Tibial nerve (tissue), 4 donors: ENCODE data around the gene PRKAG1. TPM values are rescaled to one million over a fixed set of nuclear protein-coding genes. Genes with fewer than 3 reads are reported as not detected.

Experiments
- DNase-seq, 2 donors: peaks; one replicate each; pipeline ENCODE4 v3.0.0-alpha.2; 2019; ENCODE audit warnings: low spot score in 2 of 2
- H3K27ac ChIP-seq, 4 donors: fragments of 200-600 bp; sonication (generic) in 3 of 4; one replicate each; pipeline ENCODE4 v1.5.1; 2017 to 2019; ENCODE audit warnings: mild to moderate bottlenecking in 1 of 4
- H3K27me3 ChIP-seq, 2 donors: fragments of 200-600 bp; sonication (generic) in 1 of 2; one replicate each; pipeline versions ENCODE4 v1.5.1 to v1.6.0; 2017 to 2019
- H3K36me3 ChIP-seq, 3 donors: fragments of 200-600 bp; sonication (generic); one replicate each; pipeline ENCODE4 v1.5.1; 2018 to 2019
- H3K4me1 ChIP-seq, 4 donors: fragments of 200-600 bp; sonication (generic) in 3 of 4; one replicate each; pipeline ENCODE4 v1.5.1; 2017 to 2019
- H3K4me3 ChIP-seq, 4 donors: fragments of 200-600 bp; sonication (generic) in 3 of 4; one replicate each; pipeline ENCODE4 v1.5.1; 2017 to 2019; ENCODE audit warnings: mild to moderate bottlenecking in 1 of 4, moderate library complexity in 1 of 4
- H3K9me3 ChIP-seq, 4 donors: fragments of 200-600 bp; sonication (generic) in 3 of 4; one replicate each; pipeline ENCODE4 v1.5.1; 2017 to 2019
- CTCF ChIP-seq, 5 experiments: fragments of 200-600 bp in 3 of 5; fragments of 450-650 bp in 2 of 5; sonication (generic) in 3 of 5; IDR thresholded peaks; one replicate each; pipeline ENCODE4 v1.5.1; 2016 to 2019; ENCODE audit warnings: antibody characterized with exemption in 5 of 5, mild to moderate bottlenecking in 3 of 5, moderate library complexity in 2 of 5
- EP300 ChIP-seq, 2 donors: sonication (generic); formaldehyde crosslinking; IDR thresholded peaks; one replicate each; pipeline ENCODE4 v1.6.1; 2017; ENCODE audit warnings: antibody characterized with exemption in 2 of 2, mild to moderate bottlenecking in 1 of 2
- POLR2A ChIP-seq, 2 donors: fragments of 450-650 bp; IDR thresholded peaks; one replicate each; pipeline ENCODE4 v1.6.1; 2017; ENCODE audit warnings: antibody characterized with exemption in 2 of 2, mild to moderate bottlenecking in 2 of 2, moderate library complexity in 2 of 2
- WGBS, 2 donors: methylation state at CpG; one replicate each; pipeline ENCODE4 v1.1.5; 2018; 5-methylcytosine and 5-hydroxymethylcytosine counted together
- total RNA-seq, 4 donors: library from RNA; depleted of rRNA; stranded (reverse); fragments of >200 nt; gene quantifications; one replicate each; pipeline ENCODE4 v1.1.0, GENCODE V29; 2016

PRKAG1 gene
- total RNA-seq, 4 donors from 2014 or later: 40.6 to 60.7 (median 46.1) TPM

GRCh38 chr12:48973941-48974673 lies 44.5 kb downstream of the PRKAG1 start:
- H3K4me1 ChIP-seq: peaks cover 0 to 69% (median 31%) of the 10 kb centered on the region in 4 donors
- no peaks in the 10 kb centered on the region for H3K9me3 ChIP-seq
- peak overlapping the region in 1 of 4 donors; percentile 56 for H3K27ac ChIP-seq
- H3K36me3 ChIP-seq: no peaks in the 10 kb centered on the region
- WGBS, 2 donors: 25 to 33% methylated on average over 18 to 19 of the region's 19 CpGs
- no peak overlapping the region for H3K4me3 ChIP-seq
- TF ChIP-seq CTCF (IDR thresholded peaks at IDR 0.05) (peak; percentile 43 to 63 (median 47)), EP300 (IDR thresholded peaks at IDR 0.05) (no peak)
- peak; percentile 68 to 74 for DNase-seq
- peaks cover 2 to 97% of the 10 kb centered on the region in 2 donors for H3K27me3 ChIP-seq

- peak; percentile 64 to 75 for DNase-seq
Measured at GRCh38 chr12:48973531-48973930, 45.0 kb downstream of the PRKAG1 start.

GRCh38 chr12:48972952-48973483 lies 45.6 kb downstream of the PRKAG1 start:
- Histone ChIP-seq H3K4me1 (peaks cover 0 to 60% (median 20%) of the 10 kb centered on the region in 4 donors), H3K27ac (peak overlapping the region in 1 of 4 donors; percentile 56), H3K9me3 (no peaks in the 10 kb centered on the region), H3K4me3 (no peak overlapping the region), H3K36me3 (no peaks in the 10 kb centered on the region), H3K27me3 (peaks cover under 1 to 89% of the 10 kb centered on the region in 2 donors)
- WGBS, 2 donors: 46 to 64% methylated on average over 3 of the region's 3 CpGs
- TF ChIP-seq POLR2A (IDR thresholded peaks at IDR 0.05) (no peak), CTCF (IDR thresholded peaks at IDR 0.05) (no peak), EP300 (IDR thresholded peaks at IDR 0.05) (no peak)
- peak in 1 of 2 donors; percentile 77 for DNase-seq

More at GRCh38 chr12:48973531-48973930, 45.0 kb downstream of the PRKAG1 start:
- H3K27me3 ChIP-seq: peaks cover 2 to 94% of the 10 kb centered on the region in 2 donors
- no peaks in the 10 kb centered on the region for H3K9me3 ChIP-seq
- peaks cover 0 to 65% (median 25%) of the 10 kb centered on the region in 4 donors for H3K4me1 ChIP-seq
- H3K36me3 ChIP-seq: no peaks in the 10 kb centered on the region
- TF ChIP-seq EP300 (IDR thresholded peaks at IDR 0.05) (peak in 1 of 2 donors; percentile 29), CTCF (IDR thresholded peaks at IDR 0.05) (no peak)
- H3K27ac ChIP-seq: peak overlapping the region in 1 of 4 donors; percentile 56
- 5 to 9% methylated on average over 11 to 12 of the region's 12 CpGs for WGBS, 2 donors
- no peak overlapping the region for H3K4me3 ChIP-seq

- Histone ChIP-seq H3K4me1 (peaks cover 0 to 55% (median 19%) of the 10 kb centered on the region in 4 donors), H3K27ac (no peak overlapping the region), H3K27me3 (peaks cover 0 to 82% of the 10 kb centered on the region in 2 donors), H3K9me3 (no peaks in the 10 kb centered on the region), H3K36me3 (no peaks in the 10 kb centered on the region), H3K4me3 (no peak overlapping the region)
- no peak for TF ChIP-seq CTCF (IDR thresholded peaks at IDR 0.05)
- TF ChIP-seq EP300 (IDR thresholded peaks at IDR 0.05): no peak
- no peak for TF ChIP-seq POLR2A (IDR thresholded peaks at IDR 0.05)
- DNase-seq: no peak
- 56% methylated on average over 19 to 22 of the region's 23 CpGs for WGBS, 2 donors
Measured at GRCh38 chr12:48972213-48972951, 46.2 kb downstream of the PRKAG1 start.
